GM12865 (cell line): ENCODE results near the gene ZFP69.
A peak's percentile ranks its signal among the peaks of the same experiment; 100 is the strongest.

ENCODE experiments used
- DNase-seq: peaks from one replicate; pipeline ENCODE4 v3.0.0; 2010; ENCODE audit warnings: low read depth
- H3K4me3 ChIP-seq: 2 replicates; pipeline ENCODE4 v1.5.1; 2011; ENCODE audit warnings: mild to moderate bottlenecking, low read depth, low read length, control low read depth
- TF ChIP-seq, protein P1 (sequence below): IDR thresholded peaks from 2 replicates; pipeline ENCODE4 v1.5.1; 2011; ENCODE audit warnings: low read length, control low read depth, low read depth, inconsistent platforms; ENCODE audit not compliant: insufficient read depth; ENCODE audit errors: missing control alignments

The ZFP69 gene

DNA sequence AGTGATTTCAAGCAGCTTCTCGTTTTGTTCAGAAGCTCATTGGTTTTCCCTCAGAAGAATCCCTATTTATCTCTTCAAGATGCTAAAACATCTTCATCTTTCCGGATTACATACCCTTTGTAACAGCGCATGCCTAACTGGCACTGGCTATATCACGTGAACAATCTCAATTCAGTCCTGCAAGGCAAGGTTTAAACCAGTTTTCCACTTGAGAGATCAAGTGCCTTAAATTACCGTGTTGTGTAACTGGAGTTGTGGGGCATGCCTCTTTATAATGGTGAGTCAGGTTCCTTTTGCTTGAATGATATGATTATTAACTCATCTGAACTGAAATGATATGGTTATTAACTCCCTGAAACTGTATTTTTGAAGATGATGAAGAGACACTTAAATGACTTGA is 37.8 kb upstream of the ZFP69 start:
- no peak overlapping the region for H3K4me3 ChIP-seq
- DNase-seq = no peak
- TF ChIP-seq, protein P1, sequence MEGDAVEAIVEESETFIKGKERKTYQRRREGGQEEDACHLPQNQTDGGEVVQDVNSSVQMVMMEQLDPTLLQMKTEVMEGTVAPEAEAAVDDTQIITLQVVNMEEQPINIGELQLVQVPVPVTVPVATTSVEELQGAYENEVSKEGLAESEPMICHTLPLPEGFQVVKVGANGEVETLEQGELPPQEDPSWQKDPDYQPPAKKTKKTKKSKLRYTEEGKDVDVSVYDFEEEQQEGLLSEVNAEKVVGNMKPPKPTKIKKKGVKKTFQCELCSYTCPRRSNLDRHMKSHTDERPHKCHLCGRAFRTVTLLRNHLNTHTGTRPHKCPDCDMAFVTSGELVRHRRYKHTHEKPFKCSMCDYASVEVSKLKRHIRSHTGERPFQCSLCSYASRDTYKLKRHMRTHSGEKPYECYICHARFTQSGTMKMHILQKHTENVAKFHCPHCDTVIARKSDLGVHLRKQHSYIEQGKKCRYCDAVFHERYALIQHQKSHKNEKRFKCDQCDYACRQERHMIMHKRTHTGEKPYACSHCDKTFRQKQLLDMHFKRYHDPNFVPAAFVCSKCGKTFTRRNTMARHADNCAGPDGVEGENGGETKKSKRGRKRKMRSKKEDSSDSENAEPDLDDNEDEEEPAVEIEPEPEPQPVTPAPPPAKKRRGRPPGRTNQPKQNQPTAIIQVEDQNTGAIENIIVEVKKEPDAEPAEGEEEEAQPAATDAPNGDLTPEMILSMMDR = no peak

DNA sequence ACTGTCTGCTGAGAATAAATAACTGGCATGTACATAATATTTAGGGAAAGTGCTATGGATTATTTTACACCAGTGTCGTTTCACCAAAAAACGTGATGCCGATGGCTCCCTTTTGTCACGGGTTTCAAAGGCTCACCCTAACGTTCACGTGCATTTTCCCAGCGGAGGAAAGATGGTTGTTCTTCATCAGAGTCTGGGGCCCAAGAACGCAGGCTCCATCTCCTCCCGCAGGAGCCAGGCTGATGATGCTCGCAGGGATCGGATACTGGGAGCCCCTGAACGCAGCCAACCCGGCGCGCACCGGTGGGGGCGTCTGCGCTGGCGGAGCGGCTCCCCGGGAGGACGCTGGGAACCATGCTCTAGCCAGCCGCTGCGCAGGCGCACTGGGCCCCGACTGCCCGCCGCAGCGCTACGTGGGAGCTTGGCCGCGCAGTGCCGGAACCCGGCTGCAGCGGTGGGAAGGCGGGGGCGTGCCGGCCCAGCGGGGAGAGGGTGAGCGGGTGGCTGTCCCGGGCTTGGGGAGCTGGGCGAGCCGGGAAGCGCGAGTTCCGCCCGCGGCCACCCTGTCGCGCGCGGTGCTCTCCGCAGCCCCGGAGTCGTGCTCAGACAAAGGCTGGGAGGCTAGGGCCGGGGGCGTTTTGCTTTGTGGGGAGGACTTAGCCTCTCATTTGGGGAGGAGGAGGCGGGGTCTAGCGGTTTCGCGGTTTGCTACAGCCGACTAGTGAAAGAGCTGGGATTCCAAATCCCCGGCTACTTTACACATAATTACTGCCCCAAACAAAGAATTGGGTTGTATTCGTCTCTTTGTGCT is 27.2 kb upstream of the ZFP69 start, which contains the start of gene ZFP69B:
ZFP69B (plus strand) TSS at position 793 of the 811 bp plus-strand sequence. CDS start 486 bp downstream, outside the sequence.
- peak within 1 kb of the TSS; percentile 69 for H3K4me3 ChIP-seq
- peak; percentile 96 for DNase-seq
- TF ChIP-seq, protein P1 = no peak

DNA sequence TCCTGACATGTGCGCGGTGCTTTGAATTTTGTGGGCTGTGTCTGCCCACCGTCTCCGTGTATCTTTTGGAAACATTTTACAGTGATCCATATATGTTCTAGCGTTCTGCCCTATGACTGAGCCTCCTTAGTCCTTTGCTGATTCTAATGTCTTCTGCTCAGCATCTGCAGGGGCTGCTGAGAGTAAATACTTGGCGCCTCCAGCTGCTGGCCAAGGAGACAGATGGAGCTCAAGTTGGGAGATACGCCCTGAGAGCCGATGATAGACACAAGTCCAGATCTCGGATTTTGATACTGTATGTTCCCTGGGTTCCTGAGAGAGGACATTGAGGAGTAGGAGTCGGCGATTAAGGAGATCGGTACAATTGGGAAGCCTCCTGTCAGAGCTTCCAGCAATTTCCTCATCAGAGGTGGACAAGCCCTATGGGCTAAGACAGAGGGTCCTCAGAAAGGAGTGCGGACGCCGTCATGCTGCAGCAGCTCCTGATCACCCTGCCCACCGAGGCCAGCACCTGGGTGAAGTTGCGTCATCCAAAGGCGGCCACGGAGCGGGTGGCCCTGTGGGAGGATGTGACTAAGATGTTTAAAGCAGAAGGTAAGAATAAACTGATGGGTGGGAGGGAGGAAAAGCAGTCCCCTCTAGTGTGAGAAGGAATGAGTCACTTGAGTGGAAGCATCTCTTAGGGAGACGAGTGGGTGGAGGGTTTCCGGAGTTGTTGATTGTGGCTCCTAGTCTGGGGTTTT is 26.4 kb upstream of the ZFP69 start:
- peak overlapping the region; percentile 69 for H3K4me3 ChIP-seq
- DNase-seq = peak; percentile 81
- TF ChIP-seq, protein P1 = no peak

DNA sequence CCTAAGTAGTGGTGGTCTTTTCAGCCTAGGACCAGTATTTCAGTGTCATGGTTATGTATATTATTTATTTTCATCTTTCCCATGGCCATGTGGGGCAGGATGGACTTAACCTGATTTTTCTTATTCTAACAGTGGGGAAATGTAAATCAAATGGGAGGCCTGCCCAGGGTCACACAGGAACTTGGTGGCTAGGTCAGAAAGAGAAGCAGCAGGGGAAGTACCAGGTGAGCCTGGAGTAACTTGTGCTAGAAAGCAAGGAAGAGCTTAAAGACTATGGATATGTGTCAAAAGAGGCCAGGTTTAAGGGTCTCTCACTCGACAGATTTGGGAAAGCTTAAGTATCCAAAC is 25.9 kb upstream of the ZFP69 start:
- TF ChIP-seq, protein P1 = no peak
- no peak for DNase-seq
- H3K4me3 ChIP-seq = peak overlapping the region; percentile 69

DNA sequence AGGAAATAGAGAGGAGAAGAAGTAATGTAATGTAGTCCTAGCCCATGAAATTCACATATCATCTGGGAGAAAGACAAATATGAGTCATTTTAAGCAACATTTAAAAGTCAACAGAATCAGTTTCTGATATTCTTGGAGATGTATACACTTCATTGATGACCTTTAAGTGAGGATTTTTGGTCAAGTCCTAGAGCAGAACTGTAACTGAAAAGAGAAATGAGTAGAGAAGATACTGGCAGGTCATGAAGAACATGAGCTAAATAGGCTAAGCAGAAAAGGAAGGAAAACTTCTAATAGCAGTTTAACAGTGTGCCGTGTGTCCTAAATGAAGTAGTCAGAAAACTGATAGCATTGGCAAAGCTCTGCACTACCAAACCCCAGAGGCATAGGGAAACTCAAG is 22.2 kb upstream of the ZFP69 start:
- DNase-seq = no peak
- H3K4me3 ChIP-seq = no peak overlapping the region
- TF ChIP-seq, protein P1 = no peak

DNA sequence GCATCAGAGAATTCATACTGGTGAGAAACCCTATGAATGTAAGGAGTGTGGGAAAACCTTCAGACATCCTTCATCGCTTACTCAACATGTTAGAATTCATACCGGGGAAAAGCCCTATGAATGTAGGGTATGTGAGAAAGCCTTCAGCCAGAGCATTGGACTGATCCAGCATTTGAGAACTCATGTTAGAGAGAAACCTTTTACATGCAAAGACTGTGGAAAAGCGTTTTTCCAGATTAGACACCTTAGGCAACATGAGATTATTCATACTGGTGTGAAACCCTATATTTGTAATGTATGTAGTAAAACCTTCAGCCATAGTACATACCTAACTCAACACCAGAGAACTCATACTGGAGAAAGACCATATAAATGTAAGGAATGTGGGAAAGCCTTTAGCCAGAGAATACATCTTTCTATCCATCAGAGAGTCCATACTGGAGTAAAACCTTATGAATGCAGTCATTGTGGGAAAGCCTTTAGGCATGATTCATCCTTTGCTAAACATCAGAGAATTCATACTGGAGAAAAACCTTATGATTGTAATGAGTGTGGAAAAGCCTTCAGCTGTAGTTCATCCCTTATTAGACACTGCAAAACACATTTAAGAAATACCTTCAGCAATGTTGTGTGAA is 14.0 kb upstream of the ZFP69 start:
- TF ChIP-seq, protein P1 = no peak
- DNase-seq = peak; percentile 9
- no peak overlapping the region for H3K4me3 ChIP-seq
